ENCODE measurements around the gene CENPV. TPM values are rescaled to one million over a fixed set of nuclear protein-coding genes. Genes with fewer than 3 reads are reported as not detected.

CENPV gene
- total RNA-seq, 2 donors from 2014 or later, result 12.0 to 32.5 TPM

- H3K36me3 ChIP-seq, result peaks cover 7% of the 10 kb centered on the region
- no peaks in the 10 kb centered on the region for H3K27me3 ChIP-seq (replicated peaks; ENCODE audit: insufficient read depth)
- ATAC-seq (ENCODE audit: insufficient number of reproducible peaks, low FRiP score, low read depth), result no peak
- TF ChIP-seq CTCF (IDR thresholded peaks at IDR 0.05), result no peak
- no peak for DNase-seq (ENCODE audit: low spot score)
- H3K4me1 ChIP-seq (ENCODE audit: control insufficient read depth in 1 of 2, low read depth in 2 of 2), result peaks cover 20 to 38% of the 10 kb centered on the region in 2 donors
- H3K9me3 ChIP-seq, result no peaks in the 10 kb centered on the region
- no peak overlapping the region for H3K4me3 ChIP-seq
- H3K27ac ChIP-seq, result no peak overlapping the region
Observed at GRCh38 chr17:16384557-16384956, 31.3 kb upstream of the CENPV start.

GRCh38 chr17:16383772-16384287 lies 30.6 kb upstream of the CENPV start:
- H3K4me3 ChIP-seq, result no peak overlapping the region
- ATAC-seq (ENCODE audit: insufficient number of reproducible peaks, low FRiP score, low read depth), result no peak
- H3K36me3 ChIP-seq, result peaks cover 7% of the 10 kb centered on the region
- no peak overlapping the region for H3K27ac ChIP-seq
- peaks cover 20 to 38% of the 10 kb centered on the region in 2 donors for H3K4me1 ChIP-seq (ENCODE audit: control insufficient read depth in 1 of 2, low read depth in 2 of 2)
- no peaks in the 10 kb centered on the region for H3K9me3 ChIP-seq
- no peak for DNase-seq (ENCODE audit: low spot score)
- H3K27me3 ChIP-seq (replicated peaks; ENCODE audit: insufficient read depth), result no peaks in the 10 kb centered on the region
- TF ChIP-seq CTCF (IDR thresholded peaks at IDR 0.05), result no peak

GRCh38 chr17:16383216-16383615 lies 29.9 kb upstream of the CENPV start:
- peaks cover 7% of the 10 kb centered on the region for H3K36me3 ChIP-seq
- no peak overlapping the region for H3K27ac ChIP-seq
- no peak overlapping the region for H3K4me3 ChIP-seq
- H3K27me3 ChIP-seq (replicated peaks; ENCODE audit: insufficient read depth), result no peaks in the 10 kb centered on the region
- H3K4me1 ChIP-seq (ENCODE audit: control insufficient read depth in 1 of 2, low read depth in 2 of 2), result peaks cover 24 to 38% of the 10 kb centered on the region in 2 donors
- DNase-seq (ENCODE audit: low spot score), result no peak
- TF ChIP-seq CTCF (IDR thresholded peaks at IDR 0.05), result no peak
- H3K9me3 ChIP-seq, result no peaks in the 10 kb centered on the region
- no peak for ATAC-seq (ENCODE audit: insufficient number of reproducible peaks, low FRiP score, low read depth)

GRCh38 chr17:16381496-16381820 lies 28.2 kb upstream of the CENPV start:
- Histone ChIP-seq H3K9me3 (no peaks in the 10 kb centered on the region), H3K4me1 (ENCODE audit: control insufficient read depth in 1 of 2, low read depth in 2 of 2) (peaks cover 24 to 30% of the 10 kb centered on the region in 2 donors), H3K27ac (peak overlapping the region; percentile 81 to 93), H3K4me3 (peak overlapping the region; percentile 73), H3K27me3 (replicated peaks; ENCODE audit: insufficient read depth) (no peaks in the 10 kb centered on the region), H3K36me3 (peaks cover 7% of the 10 kb centered on the region)
- TF ChIP-seq CTCF (IDR thresholded peaks at IDR 0.05), result no peak
- no peak for DNase-seq (ENCODE audit: low spot score)
- no peak for ATAC-seq (ENCODE audit: insufficient number of reproducible peaks, low FRiP score, low read depth)

GRCh38 chr17:16380640-16381495 lies 27.6 kb upstream of the CENPV start, which contains the start of gene UBB:
Gene UBB, plus strand, starts transcription at chr17:16381091. Its CDS starts 817 bp downstream, at chr17:16381908.
- Histone ChIP-seq H3K36me3 (peaks cover 7% of the 10 kb centered on the region), H3K4me3 (peak within 1 kb of the TSS; percentile 73), H3K4me1 (ENCODE audit: control insufficient read depth in 1 of 2, low read depth in 2 of 2) (peaks cover 24 to 30% of the 10 kb centered on the region in 2 donors), H3K9me3 (no peaks in the 10 kb centered on the region), H3K27me3 (replicated peaks; ENCODE audit: insufficient read depth) (no peaks in the 10 kb centered on the region), H3K27ac (peak within 1 kb of the TSS; percentile 81 to 93)
- peak; percentile 89 for DNase-seq (ENCODE audit: low spot score)
- peak; percentile 89 for ATAC-seq (ENCODE audit: insufficient number of reproducible peaks, low FRiP score, low read depth)
- TF ChIP-seq CTCF (IDR thresholded peaks at IDR 0.05), result no peak
